Chondrocyte (in vitro differentiated cells): ENCODE measurements around the gene FAM131C. TPM values are rescaled to one million over a fixed set of nuclear protein-coding genes. Genes with fewer than 3 reads are reported as not detected.

Source experiments
- DNase-seq: peaks from one replicate; pipeline ENCODE4 v3.0.0; 2021; ENCODE audit warnings: mixed read lengths, low spot score
- H3K27ac Mint-ChIP-seq: one replicate; pipeline ENCODE4 v1.8.0; 2021; ENCODE audit warnings: mild to moderate bottlenecking, moderate library complexity, mixed read lengths; ENCODE audit not compliant: unreplicated experiment
- H3K27me3 Mint-ChIP-seq: 2 replicates; pipeline ENCODE4 v1.8.0; 2021; ENCODE audit warnings: low read depth, mixed read lengths
- H3K36me3 Mint-ChIP-seq: 2 replicates; pipeline ENCODE4 v1.8.0; 2021; ENCODE audit warnings: low read depth, mixed read lengths
- H3K4me1 Mint-ChIP-seq: 2 replicates; pipeline ENCODE4 v1.8.0; 2021; ENCODE audit warnings: low read depth, mild to moderate bottlenecking, mixed read lengths
- H3K4me3 Mint-ChIP-seq: one replicate; pipeline ENCODE4 v1.8.0; 2021; ENCODE audit warnings: mild to moderate bottlenecking, moderate library complexity, mixed read lengths; ENCODE audit not compliant: unreplicated experiment
- H3K9me3 Mint-ChIP-seq: 2 replicates; pipeline ENCODE4 v1.8.0; 2021; ENCODE audit warnings: low read depth, mixed read lengths
- total RNA-seq: library from RNA; stranded (reverse); gene quantifications from 3 replicates; pipeline ENCODE4 v1.2.1, GENCODE V29; 2021
- TF ChIP-seq, protein P1 (sequence below): fragments of 200-600 bp; sonication (generic); IDR thresholded peaks from 2 replicates; pipeline ENCODE4 v1.5.0; 2021; ENCODE audit warnings: antibody characterized with exemption, mild to moderate bottlenecking, moderate library complexity

Gene FAM131C
- total RNA-seq, 1 donor from 2014 or later: 0.70 TPM

DNA sequence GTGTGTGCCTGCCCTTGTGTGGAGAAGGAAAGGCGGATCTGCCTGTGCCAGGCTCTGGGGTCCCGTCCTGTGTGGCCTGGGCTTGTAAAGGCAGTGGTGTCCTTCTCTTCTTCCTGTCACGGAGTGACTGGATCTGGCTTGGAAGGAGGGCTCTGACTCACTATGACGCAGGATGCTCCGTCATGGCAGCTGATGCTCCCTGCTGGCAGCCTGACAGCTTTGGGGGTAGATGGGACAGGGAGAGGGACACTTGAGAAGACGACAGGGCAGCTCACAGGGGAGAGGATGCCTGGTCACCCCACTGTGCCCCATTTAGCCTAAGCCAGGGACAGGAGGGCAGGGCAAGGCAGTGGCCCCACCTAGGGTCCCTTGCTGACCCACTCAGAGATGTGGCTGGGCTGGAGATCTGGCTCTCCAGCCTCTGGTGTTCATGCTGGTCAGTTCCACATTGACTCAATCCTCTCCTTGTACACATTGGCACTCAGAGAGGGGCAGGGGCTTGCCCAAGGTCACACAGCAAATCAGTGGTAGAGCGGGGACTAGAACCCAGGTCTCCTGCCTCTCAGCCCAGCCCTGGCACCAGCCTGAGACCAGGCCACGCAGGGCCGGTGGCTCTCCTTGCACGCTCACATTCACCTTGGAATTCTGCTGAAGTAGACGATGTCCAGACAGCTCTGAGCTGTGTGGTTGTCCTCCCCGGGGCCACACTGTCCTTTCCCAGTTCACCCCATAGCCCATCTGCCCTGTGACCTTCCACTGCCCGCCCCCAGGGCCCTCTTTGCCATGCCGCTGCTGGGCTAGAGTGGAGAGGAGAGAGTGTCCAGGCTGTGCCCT is 2.8 kb upstream of the FAM131C start:
- Mint-ChIP-seq H3K27me3 (no peaks in the 10 kb centered on the region), H3K27ac (peak overlapping the region; percentile 68), H3K4me3 (no peak overlapping the region), H3K4me1 (peaks cover 24% of the 10 kb centered on the region), H3K9me3 (no peaks in the 10 kb centered on the region), H3K36me3 (no peaks in the 10 kb centered on the region)
- no peak for DNase-seq
- TF ChIP-seq, protein P1, sequence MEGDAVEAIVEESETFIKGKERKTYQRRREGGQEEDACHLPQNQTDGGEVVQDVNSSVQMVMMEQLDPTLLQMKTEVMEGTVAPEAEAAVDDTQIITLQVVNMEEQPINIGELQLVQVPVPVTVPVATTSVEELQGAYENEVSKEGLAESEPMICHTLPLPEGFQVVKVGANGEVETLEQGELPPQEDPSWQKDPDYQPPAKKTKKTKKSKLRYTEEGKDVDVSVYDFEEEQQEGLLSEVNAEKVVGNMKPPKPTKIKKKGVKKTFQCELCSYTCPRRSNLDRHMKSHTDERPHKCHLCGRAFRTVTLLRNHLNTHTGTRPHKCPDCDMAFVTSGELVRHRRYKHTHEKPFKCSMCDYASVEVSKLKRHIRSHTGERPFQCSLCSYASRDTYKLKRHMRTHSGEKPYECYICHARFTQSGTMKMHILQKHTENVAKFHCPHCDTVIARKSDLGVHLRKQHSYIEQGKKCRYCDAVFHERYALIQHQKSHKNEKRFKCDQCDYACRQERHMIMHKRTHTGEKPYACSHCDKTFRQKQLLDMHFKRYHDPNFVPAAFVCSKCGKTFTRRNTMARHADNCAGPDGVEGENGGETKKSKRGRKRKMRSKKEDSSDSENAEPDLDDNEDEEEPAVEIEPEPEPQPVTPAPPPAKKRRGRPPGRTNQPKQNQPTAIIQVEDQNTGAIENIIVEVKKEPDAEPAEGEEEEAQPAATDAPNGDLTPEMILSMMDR: no peak

GRCh38 chr1:16075337-16076030 is 2.0 kb upstream of the FAM131C start:
- TF ChIP-seq, protein P1: no peak
- Mint-ChIP-seq H3K36me3 (no peaks in the 10 kb centered on the region), H3K4me1 (peaks cover 24% of the 10 kb centered on the region), H3K27ac (no peak overlapping the region), H3K4me3 (no peak overlapping the region), H3K9me3 (no peaks in the 10 kb centered on the region), H3K27me3 (no peaks in the 10 kb centered on the region)
- DNase-seq: no peak

- H3K27me3 Mint-ChIP-seq: no peaks in the 10 kb centered on the region
- H3K9me3 Mint-ChIP-seq: no peaks in the 10 kb centered on the region
- TF ChIP-seq, protein P1: no peak
- no peak for DNase-seq
- H3K4me3 Mint-ChIP-seq: peak overlapping the region; percentile 66
- peaks cover 24% of the 10 kb centered on the region for H3K4me1 Mint-ChIP-seq
- H3K36me3 Mint-ChIP-seq: no peaks in the 10 kb centered on the region
- no peak overlapping the region for H3K27ac Mint-ChIP-seq
These were observed 766 bp upstream of the FAM131C start for GRCh38 chr1:16074217-16074616.

DNA sequence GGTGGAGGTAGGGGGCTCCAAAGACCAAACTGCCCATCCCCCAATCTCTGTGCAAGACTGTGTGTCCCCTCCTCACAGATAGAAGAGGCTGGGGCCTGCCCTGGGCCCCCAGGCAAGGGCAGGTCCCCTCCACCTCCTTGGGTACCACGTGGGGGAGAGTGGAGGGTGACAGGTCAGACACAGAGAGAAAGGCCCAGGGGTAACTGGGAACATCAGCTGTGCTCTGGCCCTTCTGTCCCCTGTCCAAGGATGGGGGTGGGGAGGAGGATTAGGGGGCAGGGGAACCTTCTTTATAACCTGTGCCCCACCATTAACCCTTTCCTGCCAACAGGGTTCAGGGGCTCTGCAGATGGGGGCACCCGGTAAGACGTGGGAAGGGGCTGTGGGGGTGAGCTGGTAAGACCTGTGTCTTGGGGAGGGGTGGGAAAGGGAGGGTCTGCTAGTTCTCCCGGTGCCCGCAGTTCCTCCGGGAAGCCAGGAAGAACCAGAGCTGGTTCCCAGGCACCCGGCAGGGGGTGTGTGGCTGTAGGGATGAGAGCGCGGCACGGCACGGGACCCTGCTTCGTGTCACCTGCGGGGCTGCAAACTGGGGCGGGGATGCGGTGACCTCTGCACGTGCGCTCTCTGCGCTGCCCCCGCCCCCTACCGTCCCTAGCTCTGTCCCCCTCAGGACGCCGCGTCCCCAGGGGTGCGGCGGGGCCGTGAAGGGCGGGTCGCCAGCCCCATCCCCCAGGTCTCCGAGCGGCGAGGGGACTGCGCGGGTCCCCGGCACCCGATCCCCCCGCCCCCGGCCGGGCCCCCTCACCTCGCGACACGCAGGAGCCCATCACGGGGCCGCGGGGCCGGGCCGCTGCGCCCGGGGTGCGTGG is 601 bp downstream of the FAM131C start:
- Mint-ChIP-seq H3K9me3 (no peaks in the 10 kb centered on the region), H3K36me3 (no peaks in the 10 kb centered on the region), H3K27me3 (no peaks in the 10 kb centered on the region), H3K4me3 (peak overlapping the region; percentile 28), H3K4me1 (peaks cover 19% of the 10 kb centered on the region), H3K27ac (no peak overlapping the region)
- DNase-seq: no peak
- TF ChIP-seq, protein P1: no peak

DNA sequence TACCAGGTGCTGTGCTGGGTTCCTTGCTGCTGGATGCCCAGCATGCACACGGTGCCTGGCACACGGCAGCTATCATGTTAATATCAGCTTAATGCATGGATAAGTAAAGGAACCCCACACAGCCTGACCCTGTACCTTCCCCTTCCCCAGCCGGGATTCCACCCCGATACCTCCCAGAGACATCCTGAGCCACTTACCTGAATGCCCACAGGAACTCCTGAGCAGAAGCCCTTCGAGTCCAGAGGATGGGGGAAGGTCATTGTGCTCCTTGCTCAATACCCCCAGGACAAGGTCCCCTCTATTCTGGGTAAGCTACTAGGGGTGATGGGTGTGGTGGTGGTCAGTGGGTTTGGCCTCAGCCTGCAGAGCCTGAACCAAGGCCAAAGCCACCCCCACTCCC is 1.4 kb downstream of the FAM131C start:
- TF ChIP-seq, protein P1: no peak
- Mint-ChIP-seq H3K27ac (no peak overlapping the region), H3K4me3 (no peak overlapping the region), H3K9me3 (no peaks in the 10 kb centered on the region), H3K4me1 (peaks cover 18% of the 10 kb centered on the region), H3K36me3 (no peaks in the 10 kb centered on the region), H3K27me3 (no peaks in the 10 kb centered on the region)
- DNase-seq: no peak
